NCI-H82 treated with DMSO at 0.1 percent for 48 hours (cell line): ENCODE results near the gene NFYC.

Experiments used
- DNase-seq: peaks from one replicate; lab custom pipeline; 2025; ENCODE audit not compliant: unreplicated experiment; lab: John Stamatoyannopoulos, UW

Gene NFYC

GRCh38 chr1:40691538-40692428, at the start of gene NFYC:
NFYC (plus strand) TSS chr1:40691704; CDS start chr1:40738844, 47,140 bp downstream.
- peak; percentile 97 for DNase-seq

GRCh38 chr1:40645118-40645680, 46.3 kb upstream of the NFYC start:
- no peak for DNase-seq

GRCh38 chr1:40646315-40646714, 45.2 kb upstream of the NFYC start:
- DNase-seq = no peak

- DNase-seq = no peak
Observed at GRCh38 chr1:40648200-40648599, 43.3 kb upstream of the NFYC start.

GRCh38 chr1:40648928-40649591, 42.4 kb upstream of the NFYC start:
- no peak for DNase-seq

GRCh38 chr1:40649592-40649930, 41.9 kb upstream of the NFYC start:
- DNase-seq = no peak

GRCh38 chr1:40650075-40650474, 41.4 kb upstream of the NFYC start:
- no peak for DNase-seq

GRCh38 chr1:40651138-40651857, 40.2 kb upstream of the NFYC start:
- no peak for DNase-seq

- no peak for DNase-seq
Observed at GRCh38 chr1:40652468-40652867, 39.0 kb upstream of the NFYC start.

- DNase-seq = no peak
Observed at GRCh38 chr1:40652979-40653378, 38.5 kb upstream of the NFYC start.

- no peak for DNase-seq
Observed at GRCh38 chr1:40653851-40654537, 37.5 kb upstream of the NFYC start.

GRCh38 chr1:40657046-40657445, 34.5 kb upstream of the NFYC start:
- no peak for DNase-seq

- peak; percentile 82 for DNase-seq
Observed at GRCh38 chr1:40658751-40659648, 32.5 kb upstream of the NFYC start.

GRCh38 chr1:40659649-40659947, 31.9 kb upstream of the NFYC start:
- no peak for DNase-seq

GRCh38 chr1:40661678-40662077, 29.8 kb upstream of the NFYC start:
- no peak for DNase-seq

GRCh38 chr1:40662151-40662550, 29.4 kb upstream of the NFYC start:
- DNase-seq = no peak

- no peak for DNase-seq
Observed at GRCh38 chr1:40662864-40663263, 28.6 kb upstream of the NFYC start.

- peak; percentile 97 for DNase-seq
Observed at GRCh38 chr1:40663324-40664166, 28.0 kb upstream of the NFYC start.

- DNase-seq = no peak
Observed at GRCh38 chr1:40664167-40664537, 27.4 kb upstream of the NFYC start.
